Activated T-cell treated with anti-CD3 and anti-CD28 coated beads for 4 hours (primary cell): ENCODE results near the gene HEMK1.

Experiments used
- DNase-seq: peaks from one replicate; pipeline ENCODE4 v3.0.0-alpha.2; 2020

HEMK1 gene

DNA sequence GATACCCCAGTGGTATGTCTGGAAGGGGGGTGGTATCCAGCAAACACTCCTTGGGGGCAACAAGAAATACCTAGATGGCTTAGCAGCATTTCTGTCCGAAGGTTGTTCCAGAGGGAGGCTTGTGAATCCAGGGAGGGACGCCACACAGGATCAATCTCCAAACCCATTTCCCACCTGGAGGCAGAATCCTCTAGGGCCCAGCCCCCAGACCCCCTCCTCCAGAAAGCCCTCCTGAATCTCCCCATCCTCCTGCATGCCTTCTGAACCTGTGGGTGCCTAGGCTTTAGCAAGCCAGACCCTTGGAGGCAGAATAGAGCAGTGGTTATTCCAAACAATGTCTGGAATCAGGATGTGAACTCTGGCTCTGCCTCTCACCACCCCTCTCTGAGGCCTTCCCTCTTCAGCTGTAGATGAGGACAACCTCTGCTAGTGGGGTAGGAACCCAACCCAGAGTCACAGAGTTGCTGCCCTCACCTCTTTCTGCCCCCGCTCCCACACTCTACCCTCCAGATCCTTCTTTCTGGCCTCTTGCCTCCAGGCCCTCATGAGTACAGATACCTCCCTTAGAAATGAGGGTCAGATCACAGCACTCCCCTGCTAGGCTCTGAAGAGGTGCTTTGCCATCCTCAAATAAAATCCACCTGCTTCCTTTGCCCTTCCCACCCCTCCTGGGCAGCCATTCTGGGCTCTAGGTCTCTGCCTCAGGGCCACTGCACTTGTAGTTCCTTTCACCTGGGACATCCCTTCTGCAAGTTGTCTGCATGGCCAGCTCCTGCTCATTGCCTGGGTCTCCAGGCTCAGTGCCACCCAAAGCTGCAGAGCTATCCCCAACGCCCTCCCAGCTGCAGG lies 34.2 kb downstream of the HEMK1 start:
- DNase-seq: no peak

DNA sequence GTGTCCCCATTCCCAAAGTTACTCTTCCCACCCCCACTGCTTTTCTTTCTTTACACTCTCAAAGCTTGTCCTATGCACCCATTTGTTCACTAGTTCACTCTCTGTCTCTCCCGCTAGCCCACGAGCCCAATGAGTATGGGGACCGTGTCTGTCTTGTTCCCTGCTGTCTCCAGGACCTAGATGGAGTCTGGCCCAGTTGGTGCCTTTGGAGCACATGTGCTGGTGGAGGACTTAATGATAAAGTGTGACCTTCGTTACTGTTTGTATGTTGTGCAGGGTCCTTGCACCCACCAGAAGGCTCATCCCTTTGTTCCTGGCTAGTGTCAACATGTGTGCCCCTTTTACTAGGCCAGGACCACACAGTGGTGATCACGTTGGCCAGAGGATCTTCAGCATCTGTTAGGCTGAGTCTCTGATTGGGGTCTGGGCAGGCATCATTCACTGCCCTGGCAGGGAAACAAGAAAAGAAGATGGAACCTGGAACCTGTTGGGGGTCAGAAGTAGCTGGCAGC lies 34.8 kb downstream of the HEMK1 start:
- no peak for DNase-seq

DNA sequence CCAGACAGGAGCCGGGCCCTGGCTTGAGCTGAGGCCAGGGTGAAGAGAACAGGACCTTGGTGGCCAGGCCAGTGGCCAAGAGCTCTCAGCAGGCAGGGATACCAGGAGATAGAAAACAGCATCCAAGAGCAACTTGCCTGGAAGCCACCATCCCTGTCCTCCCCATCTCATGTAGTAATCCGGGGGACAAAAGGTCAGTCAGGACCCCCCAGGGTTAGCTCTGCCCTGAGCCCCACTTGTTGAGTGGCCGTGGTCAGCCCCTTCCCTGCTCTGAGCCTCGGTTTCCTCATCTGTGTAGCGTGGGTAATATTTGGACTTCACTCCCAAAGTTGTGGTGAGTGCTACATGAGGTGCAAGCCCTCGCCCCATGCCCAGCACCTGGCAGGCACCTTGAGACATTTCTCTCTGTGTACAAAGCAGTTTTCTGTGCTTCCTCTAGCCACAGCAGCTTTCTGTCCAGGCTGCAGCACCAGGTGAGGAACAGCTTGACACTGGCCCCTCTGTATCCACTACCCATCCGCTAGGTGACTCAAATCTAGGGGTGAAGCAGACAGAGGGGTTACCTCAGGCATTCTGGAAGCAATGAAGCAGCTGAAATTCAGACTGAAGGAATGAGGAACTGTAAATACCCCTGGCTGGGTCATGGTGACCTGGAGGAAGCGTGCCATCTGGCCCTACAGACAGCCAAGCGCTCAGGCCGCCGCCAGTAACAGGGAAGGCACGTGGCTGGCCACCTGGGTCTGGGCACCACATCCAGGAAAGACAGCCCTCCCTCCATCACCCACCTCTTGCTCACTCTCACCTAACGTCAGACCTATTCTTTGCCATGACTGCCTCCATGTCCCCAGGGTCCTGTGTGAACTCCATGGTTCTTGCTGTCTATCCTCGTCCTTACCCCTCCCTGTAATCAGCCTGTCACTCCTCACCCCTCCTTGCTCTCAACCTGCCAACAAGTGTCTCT lies 35.6 kb downstream of the HEMK1 start:
- no peak for DNase-seq

DNA sequence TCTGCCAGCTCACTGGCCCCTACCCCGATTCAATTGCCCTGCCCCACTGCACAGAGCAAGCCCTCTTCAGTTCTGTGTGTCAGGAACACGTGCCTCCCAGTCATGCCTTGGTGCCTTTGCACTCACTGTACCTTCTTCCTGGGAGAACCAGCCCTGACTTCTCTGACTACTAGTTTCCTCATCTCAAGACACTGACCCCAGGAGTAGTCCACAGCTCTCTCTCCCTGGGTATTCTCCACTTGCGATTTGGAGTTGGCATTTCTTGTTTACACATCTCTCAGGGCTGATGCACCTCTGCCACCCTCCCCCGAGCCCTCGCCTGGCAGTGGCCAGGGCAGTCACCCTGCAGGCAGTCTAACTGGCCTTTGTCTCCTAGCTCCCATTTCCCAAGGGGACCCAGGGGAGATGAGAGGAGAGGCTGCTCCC lies 36.6 kb downstream of the HEMK1 start:
- no peak for DNase-seq

- no peak for DNase-seq
Observed at GRCh38 chr3:50606596-50606995, 37.3 kb downstream of the HEMK1 start.

GRCh38 chr3:50607271-50608091 lies 38.2 kb downstream of the HEMK1 start:
- no peak for DNase-seq

GRCh38 chr3:50608278-50608677 lies 39.0 kb downstream of the HEMK1 start:
- no peak for DNase-seq

- DNase-seq: no peak
Observed at GRCh38 chr3:50609071-50609762, 39.9 kb downstream of the HEMK1 start.

DNA sequence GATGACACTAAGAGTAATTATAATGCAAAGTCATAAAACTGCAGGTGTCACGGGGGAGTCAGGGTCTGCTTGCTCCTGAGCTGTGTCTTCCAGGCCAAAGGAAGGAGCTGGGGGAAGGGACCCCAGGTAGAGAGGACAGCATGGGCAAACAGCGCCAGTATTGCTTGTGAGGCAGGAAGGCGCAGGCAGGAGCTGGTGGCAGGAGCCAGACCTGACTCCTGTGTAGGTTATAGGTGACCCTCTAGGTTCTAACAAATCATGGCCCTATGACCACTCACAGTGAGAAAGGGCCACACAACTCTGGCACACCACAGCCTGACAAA lies 40.4 kb downstream of the HEMK1 start:
- DNase-seq: no peak

GRCh38 chr3:50610181-50610971 lies 41.1 kb downstream of the HEMK1 start:
- no peak for DNase-seq

DNA sequence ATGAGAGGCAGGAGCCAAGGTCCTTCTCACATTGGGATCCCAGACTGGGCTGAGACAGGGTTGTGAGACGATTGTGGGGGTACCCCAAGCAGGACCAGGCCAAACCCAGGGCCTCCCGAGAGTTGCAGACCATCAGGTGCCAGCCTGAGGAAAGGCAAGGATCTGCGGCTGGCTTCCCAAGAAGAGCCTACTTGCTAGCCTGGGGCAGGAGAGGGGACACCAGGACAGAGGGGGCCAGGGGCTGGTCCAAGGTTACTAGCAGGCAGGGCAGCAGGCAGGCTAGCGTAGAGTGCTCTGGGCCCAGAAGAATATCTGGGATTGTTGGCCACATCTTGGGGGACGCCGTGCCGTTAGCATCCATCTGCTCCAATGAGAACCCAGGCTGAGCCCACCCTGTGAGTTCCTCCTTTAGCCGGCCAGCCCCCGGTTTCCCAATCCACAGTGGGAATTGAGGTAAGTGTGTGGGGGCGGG lies 41.7 kb downstream of the HEMK1 start:
- DNase-seq: no peak

- DNase-seq: peak; percentile 96
Observed at GRCh38 chr3:50611464-50612233, 42.3 kb downstream of the HEMK1 start, which contains the start of gene CISH. CISH (minus strand) TSS chr3:50611774; CDS start chr3:50611650, 124 bp downstream.

DNA sequence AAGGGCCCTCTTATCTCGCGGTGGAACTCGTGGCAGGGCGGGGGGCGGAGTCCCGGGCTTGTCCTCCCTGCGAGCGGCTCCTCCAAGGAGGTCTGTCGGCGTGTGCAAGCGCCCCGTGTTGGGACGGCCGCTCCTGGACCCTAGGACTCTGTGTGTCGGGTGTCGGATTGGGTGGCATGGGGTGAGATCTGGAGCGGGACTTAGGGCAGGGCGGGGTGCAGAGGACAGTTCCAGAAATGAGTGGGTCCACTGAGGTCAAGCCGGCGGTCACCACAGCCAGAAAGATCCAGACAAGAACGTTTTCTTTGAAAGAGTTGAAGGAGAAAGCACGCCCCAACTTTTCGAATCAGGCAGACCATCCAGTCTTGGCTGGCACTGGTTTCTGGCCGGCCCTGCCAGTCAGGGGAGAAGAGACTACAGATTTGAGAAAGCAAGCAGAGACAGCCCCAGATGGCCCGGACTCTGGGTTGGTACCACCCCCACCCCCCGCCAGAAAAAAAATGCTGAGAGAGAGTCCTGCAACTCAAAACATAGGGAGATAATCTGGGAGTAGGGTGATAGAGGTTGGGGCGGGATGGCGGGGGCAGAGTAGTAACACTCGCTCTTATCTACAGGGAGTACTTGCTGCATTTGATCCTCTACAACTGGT lies 43.0 kb downstream of the HEMK1 start:
- no peak for DNase-seq

GRCh38 chr3:50612970-50613846 lies 43.9 kb downstream of the HEMK1 start:
- DNase-seq: no peak

- DNase-seq: no peak
Observed at GRCh38 chr3:50615190-50615589, 45.9 kb downstream of the HEMK1 start.

DNA sequence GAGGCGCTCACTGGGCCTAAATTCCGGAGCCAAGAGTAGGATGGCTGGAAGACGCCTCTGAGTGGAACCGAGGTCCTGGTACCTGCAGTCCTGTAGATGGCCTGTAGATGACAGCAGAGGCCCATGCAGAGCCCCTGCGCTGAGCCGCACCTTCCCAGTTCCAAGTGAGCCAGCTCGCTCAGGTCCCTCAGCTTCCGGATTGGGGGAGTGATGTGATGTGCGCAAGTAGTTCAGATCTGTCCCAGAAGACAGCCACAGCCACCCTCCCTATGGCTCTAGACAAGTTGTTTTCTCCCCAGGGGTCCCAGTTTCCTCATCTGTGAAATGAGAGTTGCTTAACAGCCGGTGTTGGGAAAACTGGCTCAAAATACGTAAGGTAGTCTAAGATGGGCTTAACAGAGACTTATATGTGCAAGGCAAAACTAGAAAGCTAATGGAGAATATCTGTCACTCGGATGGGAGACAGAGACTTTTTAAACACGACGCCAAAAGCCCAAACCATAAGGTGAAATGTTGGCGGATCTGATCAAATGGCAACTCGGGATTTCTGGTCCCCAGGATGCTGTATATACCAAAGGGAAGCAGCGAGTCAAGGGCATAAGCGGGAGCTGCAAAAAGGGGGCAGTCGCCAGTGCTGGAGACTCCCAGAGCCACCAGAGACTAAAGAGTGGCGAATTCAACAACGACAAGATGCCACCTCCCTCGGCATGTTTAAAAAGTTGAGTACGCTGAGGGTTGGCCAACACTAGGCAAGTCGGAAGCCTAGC lies 46.9 kb downstream of the HEMK1 start:
- DNase-seq: peak; percentile 80

GRCh38 chr3:50616770-50617095 lies 47.4 kb downstream of the HEMK1 start:
- DNase-seq: peak; percentile 94
